Natural killer cell (primary cell): ENCODE results near the gene STK40. TPM values are rescaled to one million over a fixed set of nuclear protein-coding genes. Genes with fewer than 3 reads are reported as not detected.

Experiments
- ATAC-seq, 3 donors: fragments of 150-1000 bp in 2 of 3; fragments of 200-7000 bp in 1 of 3; cut with Tn5 transposase; 1 replicate in 1 of 3; 2 replicates in 2 of 3; pipeline ENCODE4 v1.10.0; 2021; ENCODE audit warnings: mild to moderate bottlenecking in 2 of 3, moderate library complexity in 2 of 3
- DNase-seq, 2 donors: peaks; one replicate each; pipeline versions ENCODE4 v3.0.0 to v3.0.0-alpha.2; 2013 to 2021; ENCODE audit warnings: mixed read lengths in 1 of 2
- H3K27ac ChIP-seq: one replicate; pipeline ENCODE4 v1.5.1; 2013; ENCODE audit warnings: mild to moderate bottlenecking, low read length
- H3K27me3 ChIP-seq: one replicate; pipeline ENCODE4 v1.6.1; 2013; ENCODE audit warnings: low read length; ENCODE audit not compliant: control insufficient read depth, insufficient read depth
- H3K36me3 ChIP-seq: one replicate; pipeline ENCODE4 v1.6.1; 2013; ENCODE audit warnings: low read length; ENCODE audit not compliant: control insufficient read depth, insufficient read depth
- H3K4me1 ChIP-seq: one replicate; pipeline ENCODE4 v1.6.1; 2013; ENCODE audit warnings: low read length; ENCODE audit not compliant: control insufficient read depth, insufficient read depth
- H3K4me3 ChIP-seq: one replicate; pipeline ENCODE4 v1.5.1; 2013; ENCODE audit warnings: low read length
- H3K9me3 ChIP-seq: one replicate; pipeline ENCODE4 v1.6.1; 2013; ENCODE audit warnings: low read length; ENCODE audit not compliant: control insufficient read depth, insufficient read depth
- H3K27ac Mint-ChIP-seq, 2 donors: one replicate each; pipeline ENCODE4 v1.8.0; 2022; ENCODE audit warnings: mild to moderate bottlenecking in 2 of 2, mixed read lengths in 2 of 2, moderate library complexity in 1 of 2
- H3K27me3 Mint-ChIP-seq, 2 donors: one replicate each; pipeline ENCODE4 v1.8.0; 2022; ENCODE audit warnings: low read depth in 2 of 2, mixed read lengths in 2 of 2
- H3K36me3 Mint-ChIP-seq: one replicate; pipeline ENCODE4 v1.8.0; 2022; ENCODE audit warnings: mixed read lengths
- H3K4me1 Mint-ChIP-seq, 2 donors: one replicate each; pipeline ENCODE4 v1.8.0; 2022; ENCODE audit warnings: mixed read lengths in 2 of 2
- H3K4me3 Mint-ChIP-seq: one replicate; pipeline ENCODE4 v1.8.0; 2022; ENCODE audit warnings: mild to moderate bottlenecking, moderate library complexity, mixed read lengths
- H3K9me3 Mint-ChIP-seq, 2 donors: one replicate each; pipeline ENCODE4 v1.8.0; 2022; ENCODE audit warnings: mixed read lengths in 2 of 2
- CTCF ChIP-seq: fragments of 200-600 bp; IDR thresholded peaks from one replicate; pipeline ENCODE4 v1.8.0; 2022; ENCODE audit warnings: antibody characterized with exemption
- WGBS: methylation state at CpG from one replicate; pipeline ENCODE4 v1.1.7; 2013; ENCODE audit warnings: missing lambda C conversion rate; ENCODE audit not compliant: insufficient coverage; 5-methylcytosine and 5-hydroxymethylcytosine counted together
- intact Hi-C: fragments of 100-400 bp; cut with micrococcal nuclease; formaldehyde crosslinking; loops from one replicate; pipeline ENCODE4 v1.14.2; 2022
- total RNA-seq, 4 donors: library from RNA; stranded (reverse); fragments of 120-200 nt in 1 of 4; gene quantifications; one replicate each; pipeline versions ENCODE4 v1.2.3 to v1.2.4, GENCODE V29; 2013 to 2022

The STK40 gene
- total RNA-seq, 3 donors from 2014 or later (not counting 1 experiment from before 2014, with no cell fraction given) = 55.9 to 65.3 (median 59.8) TPM

GRCh38 chr1:36372617-36373016, 13.1 kb downstream of the STK40 start:
- TF ChIP-seq CTCF = no peak
- H3K36me3 ChIP-seq = peaks cover 6% of the 10 kb centered on the region
- DNase-seq (no peak), ATAC-seq (no peak)
- no peaks in the 10 kb centered on the region for H3K9me3 ChIP-seq
- H3K4me1 ChIP-seq = peaks cover 76% of the 10 kb centered on the region
- Mint-ChIP-seq H3K4me3 (no peak overlapping the region), H3K9me3 (no peaks in the 10 kb centered on the region), H3K27ac (peak overlapping the region; percentile 97 to 99), H3K4me1 (peaks cover 50 to 52% of the 10 kb centered on the region in 2 donors), H3K27me3 (no peaks in the 10 kb centered on the region), H3K36me3 (no peaks in the 10 kb centered on the region)
- WGBS = 92% methylated on average over 1 of the region's 3 CpGs
- H3K27ac ChIP-seq = peak overlapping the region; percentile 95
- no peak overlapping the region for H3K4me3 ChIP-seq
- no peaks in the 10 kb centered on the region for H3K27me3 ChIP-seq
- intact Hi-C loops = no loop called here

- Mint-ChIP-seq H3K36me3 (no peaks in the 10 kb centered on the region), H3K27ac (peak overlapping the region; percentile 73 to 74), H3K4me1 (peaks cover 41 to 63% of the 10 kb centered on the region in 2 donors), H3K4me3 (no peak overlapping the region), H3K9me3 (no peaks in the 10 kb centered on the region), H3K27me3 (no peaks in the 10 kb centered on the region)
- Histone ChIP-seq H3K4me1 (peaks cover 67% of the 10 kb centered on the region), H3K4me3 (no peak overlapping the region), H3K27ac (peak overlapping the region; percentile 20), H3K9me3 (no peaks in the 10 kb centered on the region), H3K27me3 (no peaks in the 10 kb centered on the region), H3K36me3 (peaks cover 9% of the 10 kb centered on the region)
- peak; percentile 81 to 91 for DNase-seq
- peak; percentile 64 to 80 (median 75) for ATAC-seq
- intact Hi-C loops = loop anchor here (5.0 kb wide), 3 partner anchors 33 to 62 kb away; partner anchors contain the start of genes EVA1B and SH3D21
- peak; percentile 90 for TF ChIP-seq CTCF
- WGBS = 61% methylated on average over 7 of the region's 7 CpGs
These were observed 16.5 kb downstream of the STK40 start for GRCh38 chr1:36369061-36369861.

- Histone ChIP-seq H3K27ac (no peak overlapping the region), H3K36me3 (peaks cover 14% of the 10 kb centered on the region), H3K9me3 (no peaks in the 10 kb centered on the region), H3K4me3 (no peak overlapping the region), H3K27me3 (no peaks in the 10 kb centered on the region), H3K4me1 (peaks cover 53% of the 10 kb centered on the region)
- ATAC-seq (no peak), DNase-seq (no peak)
- H3K4me3 Mint-ChIP-seq = no peak overlapping the region
- H3K4me1 Mint-ChIP-seq = peaks cover 27 to 49% of the 10 kb centered on the region in 2 donors
- no peaks in the 10 kb centered on the region for H3K27me3 Mint-ChIP-seq
- intact Hi-C loops = loop anchor here (5.0 kb wide), 3 partner anchors 35 to 60 kb away; partner anchors contain the start of genes EVA1B and SH3D21
- no peaks in the 10 kb centered on the region for H3K9me3 Mint-ChIP-seq
- H3K36me3 Mint-ChIP-seq = no peaks in the 10 kb centered on the region
- TF ChIP-seq CTCF = no peak
- peak overlapping the region; percentile 74 to 86 for H3K27ac Mint-ChIP-seq
- WGBS = 97% methylated on average over 4 of the region's 4 CpGs
These were observed 17.9 kb downstream of the STK40 start for GRCh38 chr1:36367798-36368197.
